ENCODE measurements around the gene CASP10. TPM values are rescaled to one million over a fixed set of nuclear protein-coding genes. Genes with fewer than 3 reads are reported as not detected.

The CASP10 gene
- total RNA-seq, 1 donor from 2014 or later, result 2.5 TPM

DNA sequence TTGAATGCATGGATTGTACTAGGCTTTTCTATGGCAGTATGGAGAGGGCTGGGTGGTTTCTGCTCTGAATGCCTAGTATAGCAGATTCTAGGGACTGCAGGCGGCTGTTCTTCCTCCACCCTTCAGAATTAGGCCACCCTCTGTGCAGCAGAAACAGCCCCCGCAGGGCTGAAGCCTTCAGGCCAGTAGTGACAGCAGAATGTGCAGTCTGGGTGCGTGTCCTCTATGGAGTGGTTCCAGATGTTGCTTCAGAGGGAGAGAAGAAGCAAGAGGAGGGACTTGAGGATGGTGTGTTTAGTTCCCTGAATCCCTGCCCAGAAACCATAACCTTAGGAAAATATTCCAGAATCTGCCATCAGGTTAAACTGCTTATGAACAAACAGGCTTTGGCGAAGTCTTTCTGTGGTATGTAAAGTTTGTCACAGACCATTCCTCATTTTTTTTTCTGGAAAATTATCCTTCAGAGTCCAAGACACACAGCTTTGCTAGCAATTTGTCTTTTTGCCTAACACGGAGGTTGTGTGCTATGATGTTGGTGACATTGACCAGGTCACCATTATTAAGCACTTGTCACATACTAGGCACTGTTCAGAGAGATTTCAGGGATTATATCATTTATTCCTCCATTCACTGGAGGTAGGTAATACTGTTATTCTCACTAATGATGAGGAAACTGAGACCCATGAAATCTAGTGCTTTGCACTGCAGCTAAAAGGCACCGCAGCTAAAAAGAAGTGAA is 21.1 kb downstream of the CASP10 start:
- TF ChIP-seq, protein P1, sequence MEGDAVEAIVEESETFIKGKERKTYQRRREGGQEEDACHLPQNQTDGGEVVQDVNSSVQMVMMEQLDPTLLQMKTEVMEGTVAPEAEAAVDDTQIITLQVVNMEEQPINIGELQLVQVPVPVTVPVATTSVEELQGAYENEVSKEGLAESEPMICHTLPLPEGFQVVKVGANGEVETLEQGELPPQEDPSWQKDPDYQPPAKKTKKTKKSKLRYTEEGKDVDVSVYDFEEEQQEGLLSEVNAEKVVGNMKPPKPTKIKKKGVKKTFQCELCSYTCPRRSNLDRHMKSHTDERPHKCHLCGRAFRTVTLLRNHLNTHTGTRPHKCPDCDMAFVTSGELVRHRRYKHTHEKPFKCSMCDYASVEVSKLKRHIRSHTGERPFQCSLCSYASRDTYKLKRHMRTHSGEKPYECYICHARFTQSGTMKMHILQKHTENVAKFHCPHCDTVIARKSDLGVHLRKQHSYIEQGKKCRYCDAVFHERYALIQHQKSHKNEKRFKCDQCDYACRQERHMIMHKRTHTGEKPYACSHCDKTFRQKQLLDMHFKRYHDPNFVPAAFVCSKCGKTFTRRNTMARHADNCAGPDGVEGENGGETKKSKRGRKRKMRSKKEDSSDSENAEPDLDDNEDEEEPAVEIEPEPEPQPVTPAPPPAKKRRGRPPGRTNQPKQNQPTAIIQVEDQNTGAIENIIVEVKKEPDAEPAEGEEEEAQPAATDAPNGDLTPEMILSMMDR (IDR thresholded peaks at IDR 0.05; ENCODE audit: insufficient read depth, low read length, poor library complexity, severe bottlenecking), result no peak
- no peak for DNase-seq (ENCODE audit: low read depth)
- Histone ChIP-seq H3K36me3 (ENCODE audit: control insufficient read depth, insufficient read depth, low read length) (no peaks in the 10 kb centered on the region), H3K27me3 (ENCODE audit: control insufficient read depth, insufficient read depth, low read length) (no peaks in the 10 kb centered on the region), H3K4me3 (ENCODE audit: low read depth, low read length) (no peak overlapping the region)

DNA sequence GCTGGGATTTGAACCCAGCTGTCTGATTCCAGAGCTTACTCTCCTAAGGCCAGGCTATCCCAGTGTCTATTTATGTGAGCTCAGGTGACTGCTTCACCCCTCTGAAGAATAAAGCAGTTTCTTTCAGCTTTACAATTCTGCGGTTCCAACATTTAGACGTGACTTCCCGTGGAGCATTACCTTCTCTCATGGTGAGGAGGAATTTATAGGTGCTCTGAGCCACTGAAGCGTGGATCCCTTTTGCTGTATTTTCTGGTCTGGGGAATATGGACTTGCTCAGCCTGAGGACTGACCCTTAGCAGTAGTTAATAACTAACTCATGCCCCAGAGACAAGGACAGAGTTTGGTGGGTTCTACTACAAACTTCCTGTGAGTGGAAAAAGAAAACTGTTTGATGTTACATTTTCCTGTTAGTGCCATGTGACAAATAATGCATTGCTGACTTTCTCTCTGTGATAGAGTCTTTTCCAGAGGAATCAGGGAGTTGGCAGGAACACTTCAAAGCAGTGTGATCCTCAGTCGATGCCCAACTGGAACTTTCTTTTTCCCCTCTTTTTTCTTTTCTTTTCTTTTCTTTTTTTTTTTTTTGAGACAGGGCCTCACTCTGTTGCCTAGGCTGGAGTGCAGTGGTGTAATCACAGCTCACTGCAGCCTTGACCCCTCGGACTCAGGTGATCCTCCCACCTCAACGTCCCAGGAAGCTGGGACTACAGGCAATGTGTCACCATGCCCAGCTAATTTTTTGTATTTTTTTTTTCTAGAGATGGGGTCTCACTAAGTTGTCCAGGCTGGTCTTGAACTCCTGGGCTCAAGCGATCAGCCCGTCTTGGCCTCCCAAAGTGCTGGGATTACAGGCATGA is 21.9 kb downstream of the CASP10 start:
- no peaks in the 10 kb centered on the region for H3K36me3 ChIP-seq (ENCODE audit: control insufficient read depth, insufficient read depth, low read length)
- H3K27me3 ChIP-seq (ENCODE audit: control insufficient read depth, insufficient read depth, low read length), result no peaks in the 10 kb centered on the region
- DNase-seq (ENCODE audit: low read depth), result peak; percentile 61
- TF ChIP-seq, protein P1 (IDR thresholded peaks at IDR 0.05; ENCODE audit: insufficient read depth, low read length, poor library complexity, severe bottlenecking), result no peak
- H3K4me3 ChIP-seq (ENCODE audit: low read depth, low read length), result no peak overlapping the region

DNA sequence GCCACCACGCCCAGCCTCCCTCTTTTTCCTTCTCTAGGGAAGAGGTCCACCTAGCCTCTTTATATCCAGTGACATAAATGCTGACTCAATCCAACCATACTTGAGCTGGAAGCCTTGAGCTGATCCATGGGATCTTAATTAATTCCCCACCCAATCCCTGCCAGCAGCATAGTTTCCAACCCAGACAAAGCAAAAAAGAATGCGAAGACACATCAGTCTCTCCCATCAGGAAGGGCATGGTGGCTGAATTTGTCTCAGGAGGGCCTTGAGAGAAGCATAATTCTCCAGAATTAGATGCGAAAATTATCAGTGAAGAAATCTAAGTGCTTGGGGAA is 22.5 kb downstream of the CASP10 start:
- no peaks in the 10 kb centered on the region for H3K27me3 ChIP-seq (ENCODE audit: control insufficient read depth, insufficient read depth, low read length)
- TF ChIP-seq, protein P1 (IDR thresholded peaks at IDR 0.05; ENCODE audit: insufficient read depth, low read length, poor library complexity, severe bottlenecking), result no peak
- no peak overlapping the region for H3K4me3 ChIP-seq (ENCODE audit: low read depth, low read length)
- H3K36me3 ChIP-seq (ENCODE audit: control insufficient read depth, insufficient read depth, low read length), result no peaks in the 10 kb centered on the region
- DNase-seq (ENCODE audit: low read depth), result no peak

DNA sequence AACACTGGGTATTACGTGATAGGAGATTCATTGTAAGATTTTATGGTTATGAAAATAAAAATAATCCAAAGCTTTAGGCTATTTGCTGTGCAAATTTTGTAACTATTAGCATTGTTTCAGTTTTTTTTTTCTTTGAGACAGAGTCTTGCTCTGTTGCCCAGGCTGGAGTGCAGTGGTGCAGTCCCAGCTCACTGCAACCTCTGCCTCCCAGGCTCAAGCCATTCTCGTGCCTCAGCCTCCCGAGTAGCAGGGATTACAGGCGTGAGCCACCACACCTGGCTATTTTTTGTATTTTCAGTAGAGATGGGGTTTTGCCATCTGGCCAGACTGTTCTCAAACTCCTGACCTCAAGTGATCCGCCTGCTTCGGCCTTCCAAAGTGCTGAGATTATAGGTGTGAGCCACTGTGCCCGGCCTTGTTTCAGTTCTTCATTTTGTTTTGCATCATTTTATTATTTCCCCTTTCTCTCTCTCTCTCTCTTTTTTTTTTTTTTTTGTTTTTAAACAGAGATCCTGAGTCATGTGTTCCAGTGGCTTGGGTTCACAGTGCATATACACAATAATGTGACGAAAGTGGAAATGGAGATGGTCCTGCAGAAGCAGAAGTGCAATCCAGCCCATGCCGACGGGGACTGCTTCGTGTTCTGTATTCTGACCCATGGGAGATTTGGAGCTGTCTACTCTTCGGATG is 25.8 kb downstream of the CASP10 start:
- no peaks in the 10 kb centered on the region for H3K27me3 ChIP-seq (ENCODE audit: control insufficient read depth, insufficient read depth, low read length)
- no peak for DNase-seq (ENCODE audit: low read depth)
- no peak overlapping the region for H3K4me3 ChIP-seq (ENCODE audit: low read depth, low read length)
- no peaks in the 10 kb centered on the region for H3K36me3 ChIP-seq (ENCODE audit: control insufficient read depth, insufficient read depth, low read length)
- TF ChIP-seq, protein P1 (IDR thresholded peaks at IDR 0.05; ENCODE audit: insufficient read depth, low read length, poor library complexity, severe bottlenecking), result no peak

DNA sequence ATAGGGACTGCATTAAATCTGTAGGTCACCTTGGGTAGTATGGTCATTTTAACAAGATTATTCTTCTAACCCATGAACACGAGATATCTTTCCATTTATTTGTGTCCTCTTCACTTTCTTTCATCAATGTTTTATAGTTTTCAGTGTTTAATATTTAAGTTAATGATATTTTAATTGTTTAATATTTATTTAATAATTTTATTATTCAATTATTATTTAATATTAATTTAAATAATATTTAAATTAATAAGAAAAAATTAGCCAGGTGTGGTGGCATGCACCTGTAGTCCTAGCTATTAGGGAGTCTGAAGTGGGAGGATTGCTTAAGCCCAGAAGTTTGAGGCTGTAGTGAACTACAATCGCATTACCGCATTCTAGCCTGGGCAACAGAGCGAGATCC is 33.0 kb downstream of the CASP10 start:
- DNase-seq (ENCODE audit: low read depth), result no peak

More for the DNA sequence above, 33.0 kb downstream of the CASP10 start:
- no peak overlapping the region for H3K4me3 ChIP-seq (ENCODE audit: low read depth, low read length)
- no peaks in the 10 kb centered on the region for H3K36me3 ChIP-seq (ENCODE audit: control insufficient read depth, insufficient read depth, low read length)
- H3K27me3 ChIP-seq (ENCODE audit: control insufficient read depth, insufficient read depth, low read length), result no peaks in the 10 kb centered on the region
- TF ChIP-seq, protein P1 (IDR thresholded peaks at IDR 0.05; ENCODE audit: insufficient read depth, low read length, poor library complexity, severe bottlenecking), result no peak

Data from kidney epithelial cell (primary cell).